HepG2 (cell line): ENCODE data around the gene ASAP2. TPM values are rescaled to one million over a fixed set of nuclear protein-coding genes. Genes with fewer than 3 reads are reported as not detected.

ENCODE experiments used
- ARNT2 ChIP-seq: sonication (generic); formaldehyde crosslinking; IDR thresholded peaks from 2 replicates; pipeline ENCODE4 v1.8.0; 2022; ENCODE audit warnings: mild to moderate bottlenecking, low read depth, missing genetic modification reagents, moderate library complexity
- EZH2 ChIP-seq: conservative IDR thresholded peaks from 2 replicates; pipeline ENCODE4 v1.6.1; 2012; ENCODE audit warnings: mild to moderate bottlenecking, low read depth, low read length, moderate library complexity
- HMG20B ChIP-seq: conservative IDR thresholded peaks from 2 replicates; pipeline ENCODE4 v1.6.1; 2016; ENCODE audit warnings: missing genetic modification reagents, missing compliant biosample characterization
- KDM1A ChIP-seq: IDR thresholded peaks from 2 replicates; pipeline ENCODE4 v1.6.1; 2016; ENCODE audit warnings: missing compliant biosample characterization
- KMT2A ChIP-seq: sonication (generic); formaldehyde crosslinking; IDR thresholded peaks from 2 replicates; pipeline ENCODE4 v1.4.0; 2020; ENCODE audit warnings: missing genetic modification reagents
- MTERF4 ChIP-seq: sonication (generic); formaldehyde crosslinking; IDR thresholded peaks from 2 replicates; pipeline ENCODE4 v1.8.0; 2023; ENCODE audit warnings: mild to moderate bottlenecking, missing genetic modification reagents
- PHB2 ChIP-seq: fragments of 450-650 bp; IDR thresholded peaks from 2 replicates; pipeline ENCODE4 v1.6.1; 2018; ENCODE audit not compliant: partially characterized antibody
- PRPF4 ChIP-seq: fragments of 200-400 bp; formaldehyde crosslinking; IDR thresholded peaks from 2 replicates; pipeline ENCODE4 v1.6.1; 2016; ENCODE audit warnings: low read length, low read depth; ENCODE audit not compliant: poor library complexity, severe bottlenecking
- U2AF2 ChIP-seq: fragments of 200-400 bp; formaldehyde crosslinking; IDR thresholded peaks from 2 replicates; pipeline ENCODE4 v1.6.1; 2017; ENCODE audit warnings: low read depth, mild to moderate bottlenecking, low read length
- ZFP91 ChIP-seq: sonication (generic); formaldehyde crosslinking; IDR thresholded peaks from 2 replicates; pipeline ENCODE4 v1.9.0; 2022; ENCODE audit warnings: missing genetic modification reagents, mild to moderate bottlenecking, borderline replicate concordance
- ZNF225 ChIP-seq: sonication (generic); formaldehyde crosslinking; IDR thresholded peaks from 2 replicates; pipeline ENCODE4 v1.4.0; 2020; ENCODE audit warnings: mild to moderate bottlenecking, missing genetic modification reagents
- ZNF790 ChIP-seq: sonication (generic); formaldehyde crosslinking; IDR thresholded peaks from 2 replicates; pipeline ENCODE4 v1.8.0; 2022; ENCODE audit warnings: missing genetic modification reagents, mild to moderate bottlenecking, borderline replicate concordance
- ZNF839 ChIP-seq: sonication (generic); formaldehyde crosslinking; IDR thresholded peaks from 2 replicates; pipeline ENCODE4 v1.4.0; 2020; ENCODE audit warnings: missing genetic modification reagents, mild to moderate bottlenecking, borderline replicate concordance
- ZSCAN29 ChIP-seq: sonication (generic); formaldehyde crosslinking; conservative IDR thresholded peaks from 2 replicates; pipeline ENCODE4 v1.4.0; 2020; ENCODE audit warnings: mild to moderate bottlenecking, missing genetic modification reagents
- ZSCAN30 ChIP-seq: sonication (generic); formaldehyde crosslinking; IDR thresholded peaks from 2 replicates; pipeline ENCODE4 v1.5.0; 2020; ENCODE audit warnings: mild to moderate bottlenecking, missing genetic modification reagents
- ZUFSP ChIP-seq: sonication (generic); formaldehyde crosslinking; IDR thresholded peaks from 2 replicates; pipeline ENCODE4 v1.9.0; 2021; ENCODE audit warnings: missing genetic modification reagents, mild to moderate bottlenecking, borderline replicate concordance
- polyA plus RNA-seq, 8 experiments: library from polyadenylated mRNA; depleted of rRNA in 3 of 8; stranded (reverse) in 7 of 8; unstranded in 1 of 8; fragments of >200 nt; fragmentation: Illumina TruSeq in 4 of 8; extraction: Trizol in 4 of 8; gene quantifications; 2 replicates each; pipeline versions ENCODE4 v1.2.1 to v1.2.3, GENCODE V29; 2011 to 2016; ENCODE audit warnings: low read depth in 4 of 8, missing spikeins in 1 of 8, mixed read lengths in 1 of 8; ENCODE audit not compliant: insufficient read depth in 1 of 8
- total RNA-seq, 5 experiments: library from RNA; depleted of rRNA; stranded (reverse); fragments of >200 nt; fragmentation: Illumina TruSeq; extraction: Trizol; gene quantifications; 2 replicates each; pipeline ENCODE4 v1.2.3, GENCODE V29; 2016; ENCODE audit warnings: low read depth in 1 of 5
- TF ChIP-seq, protein P1 (sequence below): sonication (generic); formaldehyde crosslinking; IDR thresholded peaks from 2 replicates; pipeline ENCODE4 v1.4.0; 2020; ENCODE audit warnings: low read depth, missing genetic modification reagents
- TF ChIP-seq, protein P2 (sequence below): sonication (generic); formaldehyde crosslinking; IDR thresholded peaks from 2 replicates; pipeline ENCODE4 v1.4.0; 2020; ENCODE audit warnings: missing genetic modification reagents

ASAP2 gene
- total and polyA plus RNA-seq, 2 of the 13 experiments (the other 11 are each of a cell fraction or from before 2014, with no cell fraction given), result 7.3 to 22.3 TPM

- TF ChIP-seq, protein P1, sequence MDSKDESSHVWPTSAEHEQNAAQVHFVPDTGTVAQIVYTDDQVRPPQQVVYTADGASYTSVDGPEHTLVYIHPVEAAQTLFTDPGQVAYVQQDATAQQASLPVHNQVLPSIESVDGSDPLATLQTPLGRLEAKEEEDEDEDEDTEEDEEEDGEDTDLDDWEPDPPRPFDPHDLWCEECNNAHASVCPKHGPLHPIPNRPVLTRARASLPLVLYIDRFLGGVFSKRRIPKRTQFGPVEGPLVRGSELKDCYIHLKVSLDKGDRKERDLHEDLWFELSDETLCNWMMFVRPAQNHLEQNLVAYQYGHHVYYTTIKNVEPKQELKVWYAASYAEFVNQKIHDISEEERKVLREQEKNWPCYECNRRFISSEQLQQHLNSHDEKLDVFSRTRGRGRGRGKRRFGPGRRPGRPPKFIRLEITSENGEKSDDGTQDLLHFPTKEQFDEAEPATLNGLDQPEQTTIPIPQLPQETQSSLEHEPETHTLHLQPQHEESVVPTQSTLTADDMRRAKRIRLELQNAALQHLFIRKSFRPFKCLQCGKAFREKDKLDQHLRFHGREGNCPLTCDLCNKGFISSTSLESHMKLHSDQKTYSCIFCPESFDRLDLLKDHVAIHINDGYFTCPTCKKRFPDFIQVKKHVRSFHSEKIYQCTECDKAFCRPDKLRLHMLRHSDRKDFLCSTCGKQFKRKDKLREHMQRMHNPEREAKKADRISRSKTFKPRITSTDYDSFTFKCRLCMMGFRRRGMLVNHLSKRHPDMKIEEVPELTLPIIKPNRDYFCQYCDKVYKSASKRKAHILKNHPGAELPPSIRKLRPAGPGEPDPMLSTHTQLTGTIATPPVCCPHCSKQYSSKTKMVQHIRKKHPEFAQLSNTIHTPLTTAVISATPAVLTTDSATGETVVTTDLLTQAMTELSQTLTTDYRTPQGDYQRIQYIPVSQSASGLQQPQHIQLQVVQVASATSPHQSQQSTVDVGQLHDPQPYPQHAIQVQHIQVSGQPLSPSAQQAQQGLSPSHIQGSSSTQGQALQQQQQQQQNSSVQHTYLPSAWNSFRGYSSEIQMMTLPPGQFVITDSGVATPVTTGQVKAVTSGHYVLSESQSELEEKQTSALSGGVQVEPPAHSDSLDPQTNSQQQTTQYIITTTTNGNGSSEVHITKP (CRISPR knock-in tag), result no peak
- TF ChIP-seq, protein P2, sequence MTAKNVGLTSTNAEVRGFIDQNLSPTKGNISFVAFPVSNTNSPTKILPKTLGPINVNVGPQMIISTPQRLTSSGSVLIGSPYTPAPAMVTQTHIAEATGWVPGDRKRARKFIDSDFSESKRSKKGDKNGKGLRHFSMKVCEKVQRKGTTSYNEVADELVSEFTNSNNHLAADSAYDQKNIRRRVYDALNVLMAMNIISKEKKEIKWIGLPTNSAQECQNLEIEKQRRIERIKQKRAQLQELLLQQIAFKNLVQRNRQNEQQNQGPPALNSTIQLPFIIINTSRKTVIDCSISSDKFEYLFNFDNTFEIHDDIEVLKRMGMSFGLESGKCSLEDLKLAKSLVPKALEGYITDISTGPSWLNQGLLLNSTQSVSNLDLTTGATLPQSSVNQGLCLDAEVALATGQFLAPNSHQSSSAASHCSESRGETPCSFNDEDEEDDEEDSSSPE (CRISPR knock-in tag), result no peak
- TF ChIP-seq ZNF225 (CRISPR knock-in tag) (no peak; the same call in 1 of the 2 replicates), U2AF2 (no peak), ARNT2 (peak; percentile 71; the same call in 1 of the 2 replicates), ZNF790 (CRISPR knock-in tag) (0 out of 2 replicates have a peak, but pooled peaks have one; percentile 74), ZNF839 (CRISPR knock-in tag) (no peak), KMT2A (no peak; the same call in 1 of the 2 replicates), ZUFSP (no peak), ZFP91 (CRISPR knock-in tag) (no peak; the same call in 1 of the 2 replicates), PRPF4 (no peak), EZH2 (no peak), ZSCAN29 (no peak), PHB2 (no peak), ZSCAN30 (CRISPR knock-in tag) (no peak), KDM1A (CRISPR knock-in tag) (no peak), MTERF4 (CRISPR knock-in tag) (no peak; the same call in 1 of the 2 replicates), HMG20B (CRISPR knock-in tag) (no peak)
These were observed 215.9 kb downstream of the ASAP2 start (continued) for GRCh38 chr2:9422321-9423099.
